HepG2 (cell line): ENCODE data around the gene IRF1. TPM values are rescaled to one million over a fixed set of nuclear protein-coding genes. Genes with fewer than 3 reads are reported as not detected.

Source experiments
- CBX5 ChIP-seq: sonication (generic); formaldehyde crosslinking; IDR thresholded peaks from 2 replicates; pipeline ENCODE4 v1.4.0; 2020; ENCODE audit warnings: missing genetic modification reagents, borderline replicate concordance
- FOXA3 ChIP-seq: IDR thresholded peaks from 2 replicates; pipeline ENCODE4 v1.6.1; 2016; ENCODE audit warnings: missing genetic modification reagents, missing compliant biosample characterization
- GABPB1 ChIP-seq: IDR thresholded peaks from 2 replicates; pipeline ENCODE4 v1.6.1; 2016; ENCODE audit warnings: mild to moderate bottlenecking, missing genetic modification reagents, moderate library complexity, missing compliant biosample characterization
- IKZF5 ChIP-seq: IDR thresholded peaks from 2 replicates; pipeline ENCODE4 v1.6.1; 2018; ENCODE audit warnings: missing genetic modification reagents, mild to moderate bottlenecking, missing compliant biosample characterization
- KAT8 ChIP-seq: IDR thresholded peaks from 2 replicates; pipeline ENCODE4 v1.6.1; 2016; ENCODE audit warnings: missing genetic modification reagents, missing compliant biosample characterization
- MAZ ChIP-seq, 2 experiments: sonication (generic) in 1 of 2; formaldehyde crosslinking in 1 of 2; IDR thresholded peaks; 2 replicates each; pipeline versions ENCODE4 v1.5.0 to v1.6.1; 2012 to 2020; ENCODE audit warnings: low read depth in 2 of 2, mild to moderate bottlenecking in 2 of 2, borderline replicate concordance in 1 of 2, improper control_type of control experiment in 1 of 2, low read length in 1 of 2, missing genetic modification reagents in 1 of 2, moderate library complexity in 1 of 2
- POLR2A ChIP-seq, 2 experiments: IDR thresholded peaks; 2 replicates each; pipeline ENCODE4 v1.6.1; 2011; ENCODE audit warnings: low read depth in 2 of 2, low read length in 2 of 2, mild to moderate bottlenecking in 1 of 2, moderate library complexity in 1 of 2; ENCODE audit not compliant: insufficient read depth in 1 of 2
- TFDP1 ChIP-seq: IDR thresholded peaks from 2 replicates; pipeline ENCODE4 v1.6.1; 2016; ENCODE audit warnings: missing compliant biosample characterization, missing genetic modification reagents, borderline replicate concordance
- THRA ChIP-seq: sonication (generic); formaldehyde crosslinking; IDR thresholded peaks from 2 replicates; pipeline ENCODE4 v1.4.0; 2020; ENCODE audit warnings: missing genetic modification reagents, borderline replicate concordance
- ZBTB40 ChIP-seq, 2 experiments: fragments of 450-650 bp in 1 of 2; sonication (generic) in 1 of 2; formaldehyde crosslinking in 1 of 2; IDR thresholded peaks; 2 replicates each; pipeline versions ENCODE4 v1.6.1 to v1.8.0; 2016 to 2022; ENCODE audit warnings: antibody characterized with exemption in 1 of 2, mild to moderate bottlenecking in 1 of 2, missing genetic modification reagents in 1 of 2
- ZBTB42 ChIP-seq: sonication (generic); formaldehyde crosslinking; IDR thresholded peaks from 2 replicates; pipeline ENCODE4 v1.5.0; 2020; ENCODE audit warnings: mild to moderate bottlenecking, missing genetic modification reagents
- ZMYM3 ChIP-seq: sonication (generic); formaldehyde crosslinking; IDR thresholded peaks from 2 replicates; pipeline ENCODE4 v1.5.1; 2020; ENCODE audit warnings: mild to moderate bottlenecking, missing genetic modification reagents
- ZNF367 ChIP-seq: sonication (generic); formaldehyde crosslinking; IDR thresholded peaks from 2 replicates; pipeline ENCODE4 v1.4.0; 2020; ENCODE audit warnings: missing genetic modification reagents, borderline replicate concordance
- ZNF414 ChIP-seq: sonication (generic); formaldehyde crosslinking; IDR thresholded peaks from 2 replicates; pipeline ENCODE4 v1.5.0; 2020; ENCODE audit warnings: missing genetic modification reagents
- ZNF660 ChIP-seq: sonication (generic); formaldehyde crosslinking; IDR thresholded peaks from 2 replicates; pipeline ENCODE4 v1.5.1; 2020; ENCODE audit warnings: mild to moderate bottlenecking, low read depth, missing genetic modification reagents, borderline replicate concordance
- polyA plus RNA-seq, 8 experiments: library from polyadenylated mRNA; depleted of rRNA in 3 of 8; stranded (reverse) in 7 of 8; unstranded in 1 of 8; fragments of >200 nt; fragmentation: Illumina TruSeq in 4 of 8; extraction: Trizol in 4 of 8; gene quantifications; 2 replicates each; pipeline versions ENCODE4 v1.2.1 to v1.2.3, GENCODE V29; 2011 to 2016; ENCODE audit warnings: low read depth in 4 of 8, missing spikeins in 1 of 8, mixed read lengths in 1 of 8; ENCODE audit not compliant: insufficient read depth in 1 of 8
- total RNA-seq, 5 experiments: library from RNA; depleted of rRNA; stranded (reverse); fragments of >200 nt; fragmentation: Illumina TruSeq; extraction: Trizol; gene quantifications; 2 replicates each; pipeline ENCODE4 v1.2.3, GENCODE V29; 2016; ENCODE audit warnings: low read depth in 1 of 5

The IRF1 gene
- total and polyA plus RNA-seq, 2 of the 13 experiments (the other 11 are each of a cell fraction or from before 2014, with no cell fraction given), result 4.1 to 8.8 TPM

- TF ChIP-seq ZBTB40 (IDR thresholded peaks at IDR 0.05) (no peak), ZBTB40 (CRISPR knock-in tag; IDR thresholded peaks at IDR 0.05) (no peak), ZNF660 (CRISPR knock-in tag) (no peak), IKZF5 (CRISPR knock-in tag) (0 out of 2 replicates have a peak, but pooled peaks have one; percentile 6), MAZ (IDR thresholded peaks at IDR 0.05; ENCODE audit: borderline replicate concordance, low read depth, low read length) (peak; percentile 77; the same call in 1 of the 2 replicates), MAZ (CRISPR knock-in tag; IDR thresholded peaks at IDR 0.05; ENCODE audit: low read depth) (no peak), KAT8 (CRISPR knock-in tag) (peak; percentile 23; the same call in 1 of the 2 replicates), TFDP1 (CRISPR knock-in tag) (peak; percentile 13; the same call in 1 of the 2 replicates), ZNF367 (CRISPR knock-in tag) (no peak), ZMYM3 (CRISPR knock-in tag) (peak; percentile 96), GABPB1 (CRISPR knock-in tag) (0 out of 2 replicates have a peak, but pooled peaks have one; percentile 2), FOXA3 (CRISPR knock-in tag) (0 out of 2 replicates have a peak, but pooled peaks have one; percentile 9), THRA (CRISPR knock-in tag) (peak; percentile 89; the same call in 1 of the 2 replicates), ZBTB42 (CRISPR knock-in tag) (no peak), ZNF414 (CRISPR knock-in tag) (peak; percentile 57; the same call in 1 of the 2 replicates), CBX5 (CRISPR knock-in tag) (peak; percentile 7; the same call in 1 of the 2 replicates), POLR2A (IDR thresholded peaks at IDR 0.05; ENCODE audit: insufficient read depth in 1 of 2, low read depth in 2 of 2, low read length in 2 of 2) (0 out of 4 replicates have a peak, but pooled peaks of 1 of the 2 experiments have one; percentile 34)
These were observed 5.6 kb upstream of the IRF1 start (continued) for GRCh38 chr5:132496191-132496630.
